DOHH2 (cell line): ENCODE results near the gene IRF6.

Experiments
- H3F3A ChIP-seq: fragments of 200-600 bp; sonication (generic), shearing (Covaris generic); 2 replicates; pipeline ENCODE4 v1.6.0; 2016; ENCODE audit warnings: antibody characterized with exemption, mild to moderate bottlenecking; ENCODE audit not compliant: control insufficient read depth, insufficient read depth
- H3K27ac ChIP-seq: fragments of 200-600 bp; sonication (generic); 2 replicates; pipeline ENCODE4 v1.5.1; 2014; ENCODE audit warnings: low read depth, mild to moderate bottlenecking, low read length, moderate library complexity
- H3K27me3 ChIP-seq: fragments of 200-600 bp; sonication (generic); 2 replicates; pipeline ENCODE4 v1.6.1; 2014; ENCODE audit warnings: mild to moderate bottlenecking, low read length, mixed read lengths; ENCODE audit not compliant: control insufficient read depth
- H3K36me3 ChIP-seq: fragments of 200-600 bp; sonication (generic); 2 replicates; pipeline ENCODE4 v1.6.1; 2014; ENCODE audit warnings: mild to moderate bottlenecking, low read length, moderate library complexity, mixed read lengths; ENCODE audit not compliant: control insufficient read depth
- H3K4me1 ChIP-seq: fragments of 200-600 bp; sonication (generic); 2 replicates; pipeline ENCODE4 v1.6.1; 2014; ENCODE audit warnings: mild to moderate bottlenecking, low read length, mixed read lengths; ENCODE audit not compliant: control insufficient read depth
- H3K4me2 ChIP-seq: fragments of 200-600 bp; sonication (generic); 2 replicates; pipeline ENCODE4 v1.6.0; 2014; ENCODE audit warnings: mild to moderate bottlenecking, low read length, moderate library complexity
- H3K4me3 ChIP-seq: fragments of 200-600 bp; sonication (generic); 2 replicates; pipeline ENCODE4 v1.5.1; 2014; ENCODE audit warnings: mild to moderate bottlenecking, low read length, mixed read lengths
- H3K79me2 ChIP-seq: fragments of 200-600 bp; sonication (generic); 2 replicates; pipeline ENCODE4 v1.6.1; 2014; ENCODE audit warnings: mild to moderate bottlenecking, low read length, mixed read lengths; ENCODE audit not compliant: control insufficient read depth
- H3K9me2 ChIP-seq: fragments of 200-600 bp; sonication (generic); replicated peaks from 2 replicates; pipeline ENCODE4 v1.6.1; 2014; ENCODE audit warnings: mild to moderate bottlenecking, low read length, mixed read lengths; ENCODE audit not compliant: control insufficient read depth
- H3K9me3 ChIP-seq: fragments of 200-600 bp; sonication (generic); 2 replicates; pipeline ENCODE4 v1.6.1; 2014; ENCODE audit warnings: antibody characterized with exemption, low read length, mixed read lengths; ENCODE audit not compliant: control insufficient read depth, insufficient read depth
- H4K20me1 ChIP-seq: fragments of 200-600 bp; sonication (generic); 2 replicates; pipeline ENCODE4 v1.6.0; 2014; ENCODE audit warnings: low read depth, mild to moderate bottlenecking, antibody characterized with exemption, low read length, moderate library complexity; ENCODE audit not compliant: control insufficient read depth, insufficient read depth
- CTCF ChIP-seq: fragments of 200-600 bp; sonication (generic); IDR thresholded peaks from one replicate; pipeline ENCODE4 v1.5.1; 2014; ENCODE audit warnings: antibody characterized with exemption, mild to moderate bottlenecking, low read depth, low read length; ENCODE audit not compliant: poor library complexity, severe bottlenecking
- EZH2phosphoT487 ChIP-seq: fragments of 200-600 bp; sonication (generic); IDR thresholded peaks from 2 replicates; pipeline ENCODE4 v1.6.1; 2017; ENCODE audit warnings: borderline replicate concordance, mild to moderate bottlenecking, antibody characterized with exemption, low read length, moderate library complexity, mixed read lengths

IRF6 gene

GRCh38 chr1:209749205-209749604 lies 56.7 kb downstream of the IRF6 start:
- Histone ChIP-seq H3K9me2 (no peaks in the 10 kb centered on the region), H3K9me3 (no peaks in the 10 kb centered on the region), H4K20me1 (no peaks in the 10 kb centered on the region), H3K4me3 (no peak overlapping the region), H3K27ac (no peak overlapping the region), H3K4me1 (peaks cover 11% of the 10 kb centered on the region), H3F3A (peaks cover 5% of the 10 kb centered on the region; the same call in 1 of the 2 replicates), H3K4me2 (no peak overlapping the region), H3K79me2 (no peaks in the 10 kb centered on the region), H3K27me3 (peaks cover 6% of the 10 kb centered on the region; the same call in 1 of the 2 replicates), H3K36me3 (no peaks in the 10 kb centered on the region)
- TF ChIP-seq EZH2phosphoT487 = no peak
- no peak for TF ChIP-seq CTCF

GRCh38 chr1:209748620-209749019 lies 57.3 kb downstream of the IRF6 start:
- Histone ChIP-seq H3K9me2 (no peaks in the 10 kb centered on the region), H3K36me3 (no peaks in the 10 kb centered on the region), H3K9me3 (no peaks in the 10 kb centered on the region), H3K27ac (no peak overlapping the region), H3K27me3 (peaks cover 6% of the 10 kb centered on the region; the same call in 1 of the 2 replicates), H3F3A (peaks cover 5% of the 10 kb centered on the region; the same call in 1 of the 2 replicates), H3K4me1 (peaks cover 11% of the 10 kb centered on the region), H3K4me3 (no peak overlapping the region), H3K79me2 (no peaks in the 10 kb centered on the region), H4K20me1 (no peaks in the 10 kb centered on the region), H3K4me2 (no peak overlapping the region)
- no peak for TF ChIP-seq CTCF
- no peak for TF ChIP-seq EZH2phosphoT487

- H3K4me1 ChIP-seq = peaks cover 11% of the 10 kb centered on the region
- no peaks in the 10 kb centered on the region for H3K9me3 ChIP-seq
- H3K4me2 ChIP-seq = peak overlapping the region; percentile 71
- no peaks in the 10 kb centered on the region for H4K20me1 ChIP-seq
- no peaks in the 10 kb centered on the region for H3K79me2 ChIP-seq
- H3K4me3 ChIP-seq = peak overlapping the region; percentile 69
- H3K27me3 ChIP-seq = peaks cover 6% of the 10 kb centered on the region; the same call in 1 of the 2 replicates
- H3F3A ChIP-seq = peaks cover 5% of the 10 kb centered on the region; the same call in 1 of the 2 replicates
- peak; percentile 100 for TF ChIP-seq CTCF
- TF ChIP-seq EZH2phosphoT487 = no peak
- H3K36me3 ChIP-seq = no peaks in the 10 kb centered on the region
- H3K27ac ChIP-seq = no peak overlapping the region
- no peaks in the 10 kb centered on the region for H3K9me2 ChIP-seq
Observed at GRCh38 chr1:209747580-209748262, 58.2 kb downstream of the IRF6 start.
